Middle frontal gyrus (tissue), 1 donor: Measurements from ENCODE around the gene ENPEP.
"Not testable (repeated sequence)": the region's sequence is repeated elsewhere in the genome, so short reads cannot be mapped to it uniquely, and the experiment has no call there.

Source experiments
- DNase-seq: peaks from one replicate; pipeline ENCODE4 v3.0.0-alpha.2; 2015; ENCODE audit warnings: low spot score; ENCODE audit errors: extremely low spot score

Gene ENPEP

GRCh38 chr4:110484029-110484428 is 8.1 kb downstream of the ENPEP start:
- no peak for DNase-seq

GRCh38 chr4:110484767-110485166 is 8.8 kb downstream of the ENPEP start:
- no peak for DNase-seq

- no peak for DNase-seq
Measured at GRCh38 chr4:110485452-110485851, 9.5 kb downstream of the ENPEP start.

GRCh38 chr4:110486256-110486655 is 10.3 kb downstream of the ENPEP start:
- DNase-seq, result no peak

- DNase-seq, result not testable (repeated sequence)
Measured at GRCh38 chr4:110486850-110487249, 10.9 kb downstream of the ENPEP start.

- no peak for DNase-seq
Measured at GRCh38 chr4:110487873-110488272, 11.9 kb downstream of the ENPEP start.

DNA sequence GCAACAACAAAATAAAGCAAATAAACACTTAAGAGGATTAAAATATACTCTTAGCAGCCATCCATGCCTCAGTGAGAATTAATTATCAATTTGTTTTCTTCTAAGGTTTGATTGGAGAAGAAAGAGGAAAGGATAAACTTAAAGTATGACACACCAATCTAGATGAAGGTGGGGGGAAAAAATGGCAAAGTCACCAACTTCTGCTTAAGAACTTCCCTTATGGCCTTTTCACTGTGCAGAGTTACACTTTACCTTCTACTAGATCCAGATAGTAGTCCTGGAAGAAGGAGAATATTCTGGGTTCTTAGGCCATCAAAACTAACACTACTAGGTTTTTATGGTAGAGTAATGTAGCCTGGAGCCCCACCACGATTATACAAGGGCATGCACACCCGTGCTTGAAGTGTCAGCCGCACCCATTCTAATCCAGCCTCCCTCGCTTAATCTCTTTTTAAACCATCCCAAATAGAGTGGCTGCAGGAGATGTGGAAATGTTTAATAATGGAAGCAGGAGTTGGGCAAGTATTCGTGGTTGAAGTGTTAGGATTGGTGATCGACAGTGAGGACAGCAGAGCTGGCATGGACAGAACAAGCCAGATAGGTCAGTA is 14.1 kb downstream of the ENPEP start:
- DNase-seq, result no peak

- no peak for DNase-seq
Measured at GRCh38 chr4:110492522-110492921, 16.6 kb downstream of the ENPEP start.

- DNase-seq, result no peak
Measured at GRCh38 chr4:110493520-110493919, 17.6 kb downstream of the ENPEP start.

DNA sequence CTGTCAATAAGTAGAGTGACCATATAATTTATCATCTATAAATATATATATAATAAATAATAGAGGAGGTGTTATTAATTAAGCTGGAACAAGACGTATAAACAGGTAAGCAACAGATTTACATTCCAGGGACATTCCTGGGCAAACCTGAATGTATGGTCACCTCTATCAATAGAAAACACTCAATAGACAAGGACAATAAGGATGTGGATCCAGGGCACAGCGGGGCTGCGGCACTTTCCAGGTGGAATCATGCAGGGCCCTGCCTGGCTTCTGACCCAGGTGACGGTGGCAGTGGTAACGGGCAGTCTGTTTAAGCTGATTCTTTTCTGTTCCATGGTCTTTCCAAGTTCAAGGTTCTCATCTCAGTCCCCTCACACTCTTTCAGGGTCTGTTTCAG is 22.5 kb downstream of the ENPEP start:
- DNase-seq, result no peak

GRCh38 chr4:110499126-110499525 is 23.2 kb downstream of the ENPEP start:
- no peak for DNase-seq

GRCh38 chr4:110501826-110502225 is 25.9 kb downstream of the ENPEP start:
- no peak for DNase-seq

DNA sequence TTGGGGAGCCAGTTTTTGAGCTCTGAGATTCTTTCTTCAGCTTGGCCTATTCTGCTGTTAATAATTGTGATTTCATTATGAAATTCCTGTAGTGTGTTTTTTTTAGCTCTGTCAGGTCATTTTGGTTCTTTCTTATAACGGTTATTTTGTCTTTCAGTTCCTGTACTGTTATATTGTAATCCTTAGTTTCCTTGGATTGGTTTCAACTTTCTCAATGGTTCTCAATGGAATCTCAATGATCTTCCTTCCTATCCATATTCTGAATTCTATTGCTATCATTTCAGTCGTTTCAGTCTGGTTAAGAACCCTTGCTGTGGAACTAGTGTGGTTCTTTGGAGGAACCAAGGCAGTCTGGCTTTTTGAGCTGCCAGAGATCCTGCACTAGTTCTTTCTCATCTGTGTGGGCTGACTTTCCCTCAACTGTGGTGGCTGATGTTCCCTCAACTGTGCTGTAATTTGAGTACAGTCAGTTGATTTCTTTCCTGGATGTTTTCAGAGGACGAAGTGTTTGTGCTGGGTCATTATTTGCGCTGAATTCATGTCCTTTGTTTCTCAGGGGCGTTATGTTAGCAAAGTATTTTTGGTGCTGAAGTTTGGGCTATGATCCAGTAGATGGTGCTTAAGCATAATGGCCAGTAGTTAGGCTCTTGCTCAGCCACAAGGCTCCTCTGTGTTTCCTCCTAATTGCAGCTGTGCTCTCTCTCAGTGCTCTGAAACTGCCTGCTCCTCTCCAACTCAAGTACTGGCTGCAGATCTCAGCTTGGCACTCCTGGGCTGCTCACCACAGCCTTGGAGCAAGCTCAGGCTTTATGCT is 27.5 kb downstream of the ENPEP start:
- DNase-seq, result no peak

- no peak for DNase-seq
Measured at GRCh38 chr4:110504084-110504435, 28.1 kb downstream of the ENPEP start.

DNA sequence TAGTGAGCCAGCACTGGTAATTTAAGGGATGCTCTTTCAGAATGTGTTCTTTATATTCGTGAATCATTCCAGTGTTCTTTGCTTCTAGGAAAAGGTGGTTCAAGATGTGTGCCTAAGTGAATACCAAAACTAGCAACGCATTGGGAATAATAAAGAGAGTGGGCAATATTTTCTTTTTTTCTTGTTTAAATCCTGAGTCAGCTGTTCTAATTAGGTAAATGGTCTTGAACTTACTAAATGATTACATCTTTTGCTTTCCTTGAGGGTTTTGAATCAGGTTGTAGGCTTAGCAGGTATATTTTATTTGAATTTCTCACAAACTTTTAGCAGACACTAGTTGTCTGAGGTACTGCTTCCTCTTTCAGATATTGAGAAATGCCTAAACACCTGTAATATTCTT is 29.5 kb downstream of the ENPEP start:
- DNase-seq, result no peak

DNA sequence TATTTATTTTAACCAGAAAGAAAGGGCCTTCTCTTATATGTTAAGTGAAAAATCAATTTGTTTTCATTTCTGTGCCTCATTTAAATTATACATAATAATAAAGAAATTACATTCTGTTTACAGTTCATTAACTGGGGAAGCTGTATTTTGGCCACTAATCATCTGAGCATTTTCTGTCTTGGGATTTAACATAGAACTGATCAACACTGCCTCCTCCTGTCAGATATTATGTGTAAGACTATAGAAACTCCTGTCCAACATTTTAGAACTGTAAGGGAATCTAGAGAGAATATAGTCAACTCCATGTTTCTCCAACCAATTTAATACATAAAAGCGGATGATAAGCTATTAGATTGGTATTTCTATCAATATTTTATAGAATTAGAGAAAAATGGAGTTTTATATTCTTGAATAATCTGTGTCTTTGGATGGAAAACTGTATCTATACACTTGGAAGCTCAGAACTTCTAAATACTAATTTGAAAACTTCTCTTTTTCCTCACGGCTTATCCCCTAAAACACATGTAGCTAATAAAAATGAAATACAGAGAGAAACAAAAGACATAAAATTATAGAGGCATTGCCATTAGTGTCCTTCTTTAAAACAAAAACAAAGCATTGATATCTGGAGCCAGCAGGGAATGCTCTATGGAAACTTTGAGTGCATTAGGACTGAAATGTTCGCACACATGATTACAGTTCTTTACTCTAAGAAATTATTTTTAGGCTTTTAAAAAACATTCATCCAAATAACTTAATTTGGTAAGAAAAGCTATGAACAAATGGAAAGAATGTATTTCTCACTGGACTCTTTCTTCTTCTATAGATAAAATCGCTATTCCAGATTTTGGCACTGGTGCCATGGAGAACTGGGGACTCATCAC is 33.1 kb downstream of the ENPEP start:
- no peak for DNase-seq

DNA sequence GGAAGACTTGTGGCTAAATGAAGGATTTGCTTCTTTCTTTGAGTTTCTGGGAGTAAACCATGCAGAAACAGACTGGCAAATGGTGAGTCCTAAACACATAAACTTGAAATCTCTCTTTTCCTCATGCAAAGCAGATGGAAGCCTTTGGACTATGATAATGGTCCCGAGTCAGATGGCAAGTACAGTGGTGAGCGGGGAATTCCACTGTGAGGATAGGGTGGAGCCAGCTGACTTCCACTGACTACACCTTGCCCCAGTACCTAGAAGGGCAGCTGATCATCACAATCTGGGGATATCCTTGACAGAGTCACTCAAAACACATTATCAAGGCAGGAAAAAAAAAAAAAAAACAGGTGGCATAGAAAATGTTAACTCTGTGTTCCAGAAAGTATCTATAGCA is 34.3 kb downstream of the ENPEP start:
- DNase-seq, result no peak

GRCh38 chr4:110510955-110511544 is 35.1 kb downstream of the ENPEP start:
- peak; percentile 44 for DNase-seq

- DNase-seq, result no peak
Measured at GRCh38 chr4:110512901-110513300, 36.9 kb downstream of the ENPEP start.

GRCh38 chr4:110514889-110515479 is 39.0 kb downstream of the ENPEP start:
- DNase-seq, result no peak

GRCh38 chr4:110515676-110516075 is 39.7 kb downstream of the ENPEP start:
- DNase-seq, result no peak
